ENCODE measurements around the gene SERPINA12.
"Not testable (repeated sequence)": the region's sequence is repeated elsewhere in the genome, so short reads cannot be mapped to it uniquely, and the experiment has no call there.

The SERPINA12 gene

GRCh38 chr14:94538070-94538740 lies 28.9 kb upstream of the SERPINA12 start:
- no peak for DNase-seq (ENCODE audit: low read depth)

- DNase-seq (ENCODE audit: low read depth) = no peak
These were observed 27.6 kb upstream of the SERPINA12 start for GRCh38 chr14:94536836-94537235.

GRCh38 chr14:94535506-94535905 lies 26.2 kb upstream of the SERPINA12 start:
- no peak for DNase-seq (ENCODE audit: low read depth)

GRCh38 chr14:94532447-94532846 lies 23.2 kb upstream of the SERPINA12 start:
- DNase-seq (ENCODE audit: low read depth) = no peak

GRCh38 chr14:94531187-94531586 lies 21.9 kb upstream of the SERPINA12 start:
- DNase-seq (ENCODE audit: low read depth) = no peak

- no peak for DNase-seq (ENCODE audit: low read depth)
These were observed 14.8 kb upstream of the SERPINA12 start for GRCh38 chr14:94524093-94524492.

- no peak for DNase-seq (ENCODE audit: low read depth)
These were observed 14.0 kb upstream of the SERPINA12 start for GRCh38 chr14:94523265-94523664.

- no peak for DNase-seq (ENCODE audit: low read depth)
These were observed 13.0 kb upstream of the SERPINA12 start for GRCh38 chr14:94522115-94522724.

GRCh38 chr14:94521375-94522114 lies 12.3 kb upstream of the SERPINA12 start:
- DNase-seq (ENCODE audit: low read depth) = no peak

GRCh38 chr14:94517641-94518257 lies 8.5 kb upstream of the SERPINA12 start:
- no peak for DNase-seq (ENCODE audit: low read depth)

GRCh38 chr14:94517248-94517640 lies 8.0 kb upstream of the SERPINA12 start:
- no peak for DNase-seq (ENCODE audit: low read depth)

GRCh38 chr14:94515856-94516255 lies 6.6 kb upstream of the SERPINA12 start:
- DNase-seq (ENCODE audit: low read depth) = no peak

- DNase-seq (ENCODE audit: low read depth) = no peak
These were observed 6.2 kb upstream of the SERPINA12 start for GRCh38 chr14:94515426-94515825.

GRCh38 chr14:94514351-94514750 lies 5.1 kb upstream of the SERPINA12 start:
- no peak for DNase-seq (ENCODE audit: low read depth)

- not testable (repeated sequence) for DNase-seq (ENCODE audit: low read depth)
These were observed 1.2 kb upstream of the SERPINA12 start for GRCh38 chr14:94510481-94510880.

- DNase-seq (ENCODE audit: low read depth) = no peak
These were observed 3.6 kb downstream of the SERPINA12 start for GRCh38 chr14:94505641-94506040.

GRCh38 chr14:94505206-94505605 lies 4.1 kb downstream of the SERPINA12 start:
- DNase-seq (ENCODE audit: low read depth) = no peak

- DNase-seq (ENCODE audit: low read depth) = no peak
These were observed 7.4 kb downstream of the SERPINA12 start for GRCh38 chr14:94501588-94502516.

GRCh38 chr14:94500264-94500663 lies 9.0 kb downstream of the SERPINA12 start:
- no peak for DNase-seq (ENCODE audit: low read depth)

- DNase-seq (ENCODE audit: low read depth) = no peak
These were observed 9.6 kb downstream of the SERPINA12 start for GRCh38 chr14:94499673-94500072.

GRCh38 chr14:94498215-94498614 lies 11.1 kb downstream of the SERPINA12 start:
- DNase-seq (ENCODE audit: low read depth) = no peak

GRCh38 chr14:94494085-94494484 lies 15.2 kb downstream of the SERPINA12 start:
- DNase-seq (ENCODE audit: low read depth) = no peak

All from activated gamma-delta T cell treated with anti-CD3 and anti-CD28 coated beads, Interleukin-2, amount 50 U/mL, for 16 hours (primary cell).